OCI-LY7 (cell line): Measurements from ENCODE around the gene COX17. TPM values are rescaled to one million over a fixed set of nuclear protein-coding genes. Genes with fewer than 3 reads are reported as not detected.

ENCODE experiments used
- BruUV-seq: library from RNA; stranded (reverse); fragments of 400-500 nt; replicated peaks from 2 replicates; lab custom pipeline; 2021; lab: Mats Ljungman, UMichigan
- CTCF ChIA-PET: fragments of 300-600 bp; sonication (Branson Sonifier 250); formaldehyde crosslinking; loops from one replicate; lab custom pipeline; 2022; ENCODE audit warnings: antibody characterized with exemption; ENCODE audit not compliant: unreplicated experiment; lab: Charles Lee
- POLR2A ChIA-PET: fragments of 300-600 bp; sonication (Branson Sonifier 250); formaldehyde crosslinking; loops from one replicate; lab custom pipeline; 2022; ENCODE audit warnings: antibody characterized with exemption; lab: Charles Lee
- DNase-seq: peaks from one replicate; pipeline ENCODE4 v3.0.0-alpha.2; 2015; ENCODE audit warnings: low spot score
- H2AFZ ChIP-seq: fragments of 200-600 bp; sonication (generic), shearing (Covaris generic); 2 replicates; pipeline ENCODE4 v1.6.1; 2014; ENCODE audit warnings: mild to moderate bottlenecking, antibody characterized with exemption, low read length, moderate library complexity
- H3K27ac ChIP-seq: fragments of 200-600 bp; sonication (generic); 2 replicates; pipeline ENCODE4 v1.5.1; 2014; ENCODE audit warnings: mixed run types, low read depth, mild to moderate bottlenecking, moderate library complexity, low read length, inconsistent platforms; ENCODE audit not compliant: poor library complexity, severe bottlenecking
- H3K36me3 ChIP-seq: fragments of 200-600 bp; sonication (generic); 2 replicates; pipeline ENCODE4 v1.6.1; 2014; ENCODE audit warnings: mild to moderate bottlenecking, antibody characterized with exemption, low read length, moderate library complexity, mixed read lengths; ENCODE audit not compliant: insufficient read depth
- H3K4me1 ChIP-seq: fragments of 200-600 bp; sonication (generic); 2 replicates; pipeline ENCODE4 v1.5.1; 2014; ENCODE audit warnings: mild to moderate bottlenecking, low read length; ENCODE audit not compliant: insufficient read depth, poor library complexity, severe bottlenecking
- H3K4me2 ChIP-seq: fragments of 200-600 bp; sonication (generic); 2 replicates; pipeline ENCODE4 v1.6.1; 2014; ENCODE audit warnings: mild to moderate bottlenecking, low read length
- H3K4me3 ChIP-seq: fragments of 200-600 bp; sonication (generic); 2 replicates; pipeline ENCODE4 v1.5.1; 2014; ENCODE audit warnings: mild to moderate bottlenecking, low read depth, low read length; ENCODE audit not compliant: poor library complexity, severe bottlenecking
- H3K79me2 ChIP-seq: fragments of 200-600 bp; sonication (generic); 2 replicates; pipeline ENCODE4 v1.6.1; 2016; ENCODE audit warnings: low read depth, mild to moderate bottlenecking, low read length, moderate library complexity, mixed read lengths; ENCODE audit not compliant: insufficient read depth
- H3K9me2 ChIP-seq: fragments of 200-600 bp; sonication (generic); 2 replicates; pipeline ENCODE4 v1.6.1; 2016; ENCODE audit warnings: mild to moderate bottlenecking, low read length, mixed read lengths; ENCODE audit not compliant: insufficient read depth
- H3K9me3 ChIP-seq: fragments of 200-600 bp; sonication (generic); 2 replicates; pipeline ENCODE4 v1.6.1; 2014; ENCODE audit warnings: mild to moderate bottlenecking, mixed run types, low read length, mixed read lengths
- H4K20me1 ChIP-seq: fragments of 200-600 bp; sonication (generic); 2 replicates; pipeline ENCODE4 v1.6.1; 2014; ENCODE audit warnings: mild to moderate bottlenecking, antibody characterized with exemption, low read length, moderate library complexity, mixed read lengths; ENCODE audit not compliant: insufficient read depth
- CTCF ChIP-seq: fragments of 200-600 bp; sonication (generic); conservative IDR thresholded peaks from 2 replicates; pipeline ENCODE4 v1.5.1; 2014; ENCODE audit warnings: mild to moderate bottlenecking, antibody characterized with exemption, low read length, moderate library complexity, mixed read lengths
- EZH2phosphoT487 ChIP-seq: fragments of 200-600 bp; sonication (generic); IDR thresholded peaks from 2 replicates; pipeline ENCODE4 v1.6.1; 2018; ENCODE audit warnings: low read depth, borderline replicate concordance, mild to moderate bottlenecking, mixed run types, antibody characterized with exemption, low read length, moderate library complexity, mixed read lengths
- intact Hi-C: fragments of 100-400 bp; cut with micrococcal nuclease; formaldehyde crosslinking; loops from one replicate; pipeline ENCODE4 v1.10.0; 2022; ENCODE audit not compliant: unreplicated experiment
- total RNA-seq, 2 experiments: library from RNA; depleted of rRNA in 1 of 2; stranded (reverse); fragments of >200 nt in 1 of 2; shearing (Covaris generic) in 1 of 2; gene quantifications; 2 replicates each; pipeline ENCODE4 v1.2.3, GENCODE V29; 2014 to 2022

The COX17 gene
- total RNA-seq, 2 experiments from 2014 or later, result 77.3 to 80.0 TPM

- no peaks in the 10 kb centered on the region for H4K20me1 ChIP-seq
- H2AFZ ChIP-seq, result no peak overlapping the region
- POLR2A ChIA-PET, result interaction anchor here (0.6 kb wide), 1 partner anchor 32 kb away, joined by 4 read pairs; no protein-coding TSS in a partner anchor
- no peak overlapping the region for H3K27ac ChIP-seq
- no peak overlapping the region for H3K4me3 ChIP-seq
- no peaks in the 10 kb centered on the region for H3K9me3 ChIP-seq
- no peak for DNase-seq
- no peaks in the 10 kb centered on the region for H3K4me1 ChIP-seq
- no peaks in the 10 kb centered on the region for H3K36me3 ChIP-seq
- no TSS peak for BruUV-seq
- TF ChIP-seq CTCF (no peak), EZH2phosphoT487 (no peak)
- CTCF ChIA-PET, result interaction anchor here (0.5 kb wide), 1 partner anchor 76 kb away, joined by 3 read pairs; no protein-coding TSS in a partner anchor
- no peak overlapping the region for H3K4me2 ChIP-seq
- intact Hi-C loops, result no loop called here
- H3K9me2 ChIP-seq, result no peaks in the 10 kb centered on the region
- no peaks in the 10 kb centered on the region for H3K79me2 ChIP-seq
These were observed 40.2 kb downstream of the COX17 start for GRCh38 chr3:119636891-119637611.

GRCh38 chr3:119636249-119636648 lies 41.0 kb downstream of the COX17 start:
- CTCF ChIA-PET, result interaction anchor here (0.5 kb wide), 1 partner anchor 77 kb away, joined by 3 read pairs; no protein-coding TSS in a partner anchor
- no peak overlapping the region for H3K27ac ChIP-seq
- BruUV-seq, result no TSS peak
- no peaks in the 10 kb centered on the region for H3K9me3 ChIP-seq
- no peaks in the 10 kb centered on the region for H3K79me2 ChIP-seq
- POLR2A ChIA-PET, result no interaction called here
- H3K36me3 ChIP-seq, result no peaks in the 10 kb centered on the region
- no peak overlapping the region for H2AFZ ChIP-seq
- no peak overlapping the region for H3K4me2 ChIP-seq
- no peak for DNase-seq
- no peaks in the 10 kb centered on the region for H4K20me1 ChIP-seq
- no peak overlapping the region for H3K4me3 ChIP-seq
- intact Hi-C loops, result no loop called here
- no peak for TF ChIP-seq CTCF
- no peak for TF ChIP-seq EZH2phosphoT487
- no peaks in the 10 kb centered on the region for H3K9me2 ChIP-seq
- H3K4me1 ChIP-seq, result no peaks in the 10 kb centered on the region

- H3K9me2 ChIP-seq, result no peaks in the 10 kb centered on the region
- ChIA-PET CTCF (no interaction called here), POLR2A (no interaction called here)
- no peaks in the 10 kb centered on the region for H3K79me2 ChIP-seq
- no peaks in the 10 kb centered on the region for H4K20me1 ChIP-seq
- intact Hi-C loops, result no loop called here
- TF ChIP-seq CTCF (no peak), EZH2phosphoT487 (no peak)
- no peak overlapping the region for H2AFZ ChIP-seq
- no peak overlapping the region for H3K27ac ChIP-seq
- H3K9me3 ChIP-seq, result no peaks in the 10 kb centered on the region
- H3K4me1 ChIP-seq, result no peaks in the 10 kb centered on the region
- no TSS peak for BruUV-seq
- no peak overlapping the region for H3K4me2 ChIP-seq
- DNase-seq, result no peak
- H3K4me3 ChIP-seq, result no peak overlapping the region
- H3K36me3 ChIP-seq, result no peaks in the 10 kb centered on the region
These were observed 41.5 kb downstream of the COX17 start for GRCh38 chr3:119635719-119636118.
